ENCODE results near the gene LIN37.
A peak's percentile ranks its signal among the peaks of the same experiment; 100 is the strongest.

Gene LIN37

GRCh38 chr19:35712567-35713505 lies 35.5 kb upstream of the LIN37 start:
- no peak for TF ChIP-seq CTCF (IDR thresholded peaks at IDR 0.05; ENCODE audit: low read depth, low read length)
- no peak overlapping the region for H3K4me3 ChIP-seq (ENCODE audit: low read depth, low read length)

- TF ChIP-seq CTCF (IDR thresholded peaks at IDR 0.05; ENCODE audit: low read depth, low read length): no peak
- no peak overlapping the region for H3K4me3 ChIP-seq (ENCODE audit: low read depth, low read length)
Observed at GRCh38 chr19:35713506-35713850, 34.9 kb upstream of the LIN37 start.

GRCh38 chr19:35713904-35714495 lies 34.4 kb upstream of the LIN37 start:
- TF ChIP-seq CTCF (IDR thresholded peaks at IDR 0.05; ENCODE audit: low read depth, low read length): no peak

DNA sequence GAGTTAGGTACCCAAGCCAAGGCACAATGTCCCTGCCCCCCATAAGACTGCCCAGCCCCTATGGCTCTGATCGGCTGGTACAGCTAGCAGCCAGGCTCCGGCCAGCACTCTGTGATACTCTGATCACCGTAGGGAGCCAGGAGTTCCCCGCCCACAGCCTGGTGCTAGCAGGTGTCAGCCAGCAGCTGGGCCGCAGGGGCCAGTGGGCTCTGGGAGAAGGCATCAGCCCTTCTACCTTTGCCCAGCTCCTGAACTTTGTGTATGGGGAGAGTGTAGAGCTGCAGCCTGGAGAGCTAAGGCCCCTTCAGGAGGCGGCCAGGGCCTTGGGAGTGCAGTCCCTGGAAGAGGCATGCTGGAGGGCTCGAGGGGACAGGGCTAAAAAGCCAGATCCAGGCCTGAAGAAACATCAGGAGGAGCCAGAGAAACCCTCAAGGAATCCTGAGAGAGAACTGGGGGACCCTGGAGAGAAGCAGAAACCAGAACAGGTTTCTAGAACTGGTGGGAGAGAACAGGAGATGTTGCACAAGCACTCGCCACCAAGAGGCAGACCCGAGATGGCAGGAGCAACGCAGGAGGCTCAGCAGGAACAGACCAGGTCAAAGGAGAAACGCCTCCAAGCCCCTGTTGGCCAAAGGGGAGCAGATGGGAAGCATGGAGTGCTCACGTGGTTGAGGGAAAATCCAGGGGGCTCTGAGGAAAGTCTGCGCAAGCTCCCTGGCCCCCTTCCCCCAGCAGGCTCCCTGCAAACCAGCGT lies 33.6 kb upstream of the LIN37 start:
- H3K4me3 ChIP-seq (ENCODE audit: low read depth, low read length): no peak overlapping the region
- TF ChIP-seq CTCF (IDR thresholded peaks at IDR 0.05; ENCODE audit: low read depth, low read length): no peak

More at GRCh38 chr19:35713904-35714495, 34.4 kb upstream of the LIN37 start:
- no peak overlapping the region for H3K4me3 ChIP-seq (ENCODE audit: low read depth, low read length)

DNA sequence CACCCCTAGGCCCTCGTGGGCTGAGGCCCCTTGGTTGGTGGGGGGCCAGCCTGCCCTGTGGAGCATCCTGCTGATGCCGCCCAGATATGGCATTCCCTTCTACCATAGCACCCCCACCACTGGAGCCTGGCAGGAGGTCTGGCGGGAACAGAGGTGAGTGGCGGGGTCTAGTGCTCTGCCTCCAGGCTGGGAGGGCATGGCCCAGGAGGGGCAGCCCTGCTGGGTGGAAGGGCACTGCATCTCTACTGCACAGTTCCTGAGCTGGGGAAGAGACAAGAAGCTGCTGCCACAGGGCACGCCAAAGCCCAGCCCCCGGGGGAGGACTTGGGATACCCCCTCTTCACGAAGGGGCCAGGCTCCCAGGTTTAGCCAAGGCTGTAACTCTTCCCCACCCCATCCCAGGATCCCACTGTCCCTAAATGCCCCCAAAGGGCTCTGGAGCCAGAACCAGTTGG lies 33.0 kb upstream of the LIN37 start:
- H3K4me3 ChIP-seq (ENCODE audit: low read depth, low read length): no peak overlapping the region
- no peak for TF ChIP-seq CTCF (IDR thresholded peaks at IDR 0.05; ENCODE audit: low read depth, low read length)

- peak overlapping the region; percentile 78 for H3K4me3 ChIP-seq (ENCODE audit: low read depth, low read length)
- TF ChIP-seq CTCF (IDR thresholded peaks at IDR 0.05; ENCODE audit: low read depth, low read length): no peak
Observed at GRCh38 chr19:35715981-35716800, 32.2 kb upstream of the LIN37 start.

All from WI38 (cell line).